A673 (cell line): ENCODE measurements around the gene TRPM2. TPM values are rescaled to one million over a fixed set of nuclear protein-coding genes. Genes with fewer than 3 reads are reported as not detected.

Experiments
- BruUV-seq: library from RNA; stranded (reverse); fragments of 400-500 nt; replicated peaks from 2 replicates; lab custom pipeline; 2021; lab: Mats Ljungman, UMichigan
- CTCF ChIA-PET: fragments of 300-600 bp; sonication (Branson Sonifier 250); formaldehyde crosslinking; loops from one replicate; lab custom pipeline; 2022; ENCODE audit warnings: antibody characterized with exemption; lab: Charles Lee
- POLR2A ChIA-PET: fragments of 300-600 bp; sonication (Branson Sonifier 250); formaldehyde crosslinking; loops from one replicate; lab custom pipeline; 2022; ENCODE audit warnings: antibody characterized with exemption; ENCODE audit not compliant: low non-redundant PET; lab: Charles Lee
- DNase-seq: peaks from one replicate; pipeline ENCODE4 v3.0.0-alpha.2; 2015; ENCODE audit warnings: low spot score
- H3K27ac ChIP-seq: fragments of 200-600 bp; sonication (generic); 2 replicates; pipeline ENCODE4 v1.5.1; 2016; ENCODE audit warnings: mixed run types, low read depth, mild to moderate bottlenecking, mixed read lengths, antibody characterized with exemption, low read length; ENCODE audit not compliant: poor library complexity, severe bottlenecking
- H3K27me3 ChIP-seq: fragments of 200-600 bp; sonication (generic); replicated peaks from 2 replicates; pipeline ENCODE4 v1.6.1; 2017; ENCODE audit warnings: mixed run types, low read depth, mild to moderate bottlenecking, mixed read lengths, antibody characterized with exemption, low read length; ENCODE audit not compliant: insufficient read depth, poor library complexity
- H3K36me3 ChIP-seq: fragments of 200-600 bp; sonication (generic); 2 replicates; pipeline ENCODE4 v1.6.1; 2016; ENCODE audit warnings: mixed run types, mild to moderate bottlenecking, mixed read lengths, antibody characterized with exemption, low read length; ENCODE audit not compliant: insufficient read depth, poor library complexity, severe bottlenecking
- H3K4me1 ChIP-seq: fragments of 200-600 bp; sonication (generic); 2 replicates; pipeline ENCODE4 v1.6.1; 2017; ENCODE audit warnings: mixed run types, mild to moderate bottlenecking, mixed read lengths, antibody characterized with exemption, low read length; ENCODE audit not compliant: insufficient read depth, poor library complexity, severe bottlenecking
- H3K4me3 ChIP-seq: fragments of 200-600 bp; sonication (generic); 2 replicates; pipeline ENCODE4 v1.5.1; 2016; ENCODE audit warnings: low read depth, mixed run types, mild to moderate bottlenecking, mixed read lengths, low read length; ENCODE audit not compliant: poor library complexity, severe bottlenecking
- H3K9me3 ChIP-seq: fragments of 200-600 bp; sonication (generic); 2 replicates; pipeline ENCODE4 v1.6.1; 2016; ENCODE audit warnings: mixed run types, low read depth, mild to moderate bottlenecking, mixed read lengths, antibody characterized with exemption, low read length; ENCODE audit not compliant: poor library complexity, severe bottlenecking
- EZH2 ChIP-seq: fragments of 200-600 bp; sonication (generic); IDR thresholded peaks from 2 replicates; pipeline ENCODE4 v1.6.1; 2017; ENCODE audit warnings: borderline replicate concordance, low read depth, mild to moderate bottlenecking, mixed read lengths, antibody characterized with exemption, low read length; ENCODE audit not compliant: poor library complexity, severe bottlenecking
- intact Hi-C: fragments of 100-400 bp; cut with micrococcal nuclease; formaldehyde crosslinking; loops from one replicate; pipeline ENCODE4 v1.10.0; 2022; ENCODE audit not compliant: unreplicated experiment
- total RNA-seq: library from RNA; stranded (reverse); gene quantifications from 2 replicates; pipeline ENCODE4 v1.2.3, GENCODE V29; 2021
- TF ChIP-seq, protein P1 (sequence below): fragments of 300-800, 200-600 bp; sonication (generic); conservative IDR thresholded peaks from 2 replicates; pipeline ENCODE4 v1.5.1; 2017; ENCODE audit warnings: low read depth, mild to moderate bottlenecking, antibody characterized with exemption, low read length, moderate library complexity, mixed read lengths

Gene TRPM2
- total RNA-seq, 1 experiment from 2014 or later: 0.21 TPM

- intact Hi-C loops: no loop called here
- H3K27me3 ChIP-seq: no peaks in the 10 kb centered on the region
- DNase-seq: no peak
- CTCF ChIA-PET: no interaction called here
- TF ChIP-seq EZH2: no peak
- TF ChIP-seq, protein P1, sequence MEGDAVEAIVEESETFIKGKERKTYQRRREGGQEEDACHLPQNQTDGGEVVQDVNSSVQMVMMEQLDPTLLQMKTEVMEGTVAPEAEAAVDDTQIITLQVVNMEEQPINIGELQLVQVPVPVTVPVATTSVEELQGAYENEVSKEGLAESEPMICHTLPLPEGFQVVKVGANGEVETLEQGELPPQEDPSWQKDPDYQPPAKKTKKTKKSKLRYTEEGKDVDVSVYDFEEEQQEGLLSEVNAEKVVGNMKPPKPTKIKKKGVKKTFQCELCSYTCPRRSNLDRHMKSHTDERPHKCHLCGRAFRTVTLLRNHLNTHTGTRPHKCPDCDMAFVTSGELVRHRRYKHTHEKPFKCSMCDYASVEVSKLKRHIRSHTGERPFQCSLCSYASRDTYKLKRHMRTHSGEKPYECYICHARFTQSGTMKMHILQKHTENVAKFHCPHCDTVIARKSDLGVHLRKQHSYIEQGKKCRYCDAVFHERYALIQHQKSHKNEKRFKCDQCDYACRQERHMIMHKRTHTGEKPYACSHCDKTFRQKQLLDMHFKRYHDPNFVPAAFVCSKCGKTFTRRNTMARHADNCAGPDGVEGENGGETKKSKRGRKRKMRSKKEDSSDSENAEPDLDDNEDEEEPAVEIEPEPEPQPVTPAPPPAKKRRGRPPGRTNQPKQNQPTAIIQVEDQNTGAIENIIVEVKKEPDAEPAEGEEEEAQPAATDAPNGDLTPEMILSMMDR: no peak
- H3K9me3 ChIP-seq: no peaks in the 10 kb centered on the region
- H3K4me1 ChIP-seq: no peaks in the 10 kb centered on the region
- no peaks in the 10 kb centered on the region for H3K36me3 ChIP-seq
- POLR2A ChIA-PET: no interaction called here
- no peak overlapping the region for H3K4me3 ChIP-seq
- no peak overlapping the region for H3K27ac ChIP-seq
- BruUV-seq: no TSS peak
These were observed 46.8 kb downstream of the TRPM2 start for GRCh38 chr21:44399955-44400790.

DNA sequence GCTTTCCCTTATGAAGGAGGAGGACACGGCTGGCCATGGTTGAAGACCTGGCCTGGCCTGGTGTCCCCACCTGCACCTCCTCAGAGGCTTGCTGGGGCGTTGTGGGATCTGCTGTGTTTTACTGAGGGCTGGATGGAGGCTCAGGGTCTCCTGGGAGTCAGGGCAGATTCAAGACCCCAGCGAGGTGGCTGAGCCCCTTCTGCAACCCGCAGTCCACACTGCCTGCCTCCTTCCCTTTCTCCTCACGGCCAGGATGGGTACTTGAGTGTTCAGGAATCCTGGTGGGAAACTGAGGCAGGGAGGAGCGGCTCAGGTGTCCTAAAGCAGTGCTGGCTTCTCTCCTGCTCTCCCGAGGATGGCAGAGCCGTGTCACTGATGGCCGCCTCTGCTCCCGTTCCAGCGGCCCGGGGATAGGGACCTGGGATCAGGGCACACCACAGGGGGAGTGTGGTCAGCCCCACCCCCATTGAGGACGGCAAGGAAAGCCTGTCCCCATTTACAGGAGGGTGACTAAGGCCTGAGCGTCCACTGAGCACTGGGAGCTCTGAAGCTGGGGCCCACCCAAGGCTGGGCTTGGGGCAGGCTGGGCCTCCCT, 47.5 kb downstream of the TRPM2 start:
- BruUV-seq: no TSS peak
- no peak for DNase-seq
- ChIA-PET CTCF (no interaction called here), POLR2A (no interaction called here)
- TF ChIP-seq EZH2: no peak
- no peaks in the 10 kb centered on the region for H3K27me3 ChIP-seq
- H3K27ac ChIP-seq: no peak overlapping the region
- intact Hi-C loops: no loop called here
- H3K4me3 ChIP-seq: no peak overlapping the region
- H3K4me1 ChIP-seq: no peaks in the 10 kb centered on the region
- H3K36me3 ChIP-seq: no peaks in the 10 kb centered on the region
- no peaks in the 10 kb centered on the region for H3K9me3 ChIP-seq

DNA sequence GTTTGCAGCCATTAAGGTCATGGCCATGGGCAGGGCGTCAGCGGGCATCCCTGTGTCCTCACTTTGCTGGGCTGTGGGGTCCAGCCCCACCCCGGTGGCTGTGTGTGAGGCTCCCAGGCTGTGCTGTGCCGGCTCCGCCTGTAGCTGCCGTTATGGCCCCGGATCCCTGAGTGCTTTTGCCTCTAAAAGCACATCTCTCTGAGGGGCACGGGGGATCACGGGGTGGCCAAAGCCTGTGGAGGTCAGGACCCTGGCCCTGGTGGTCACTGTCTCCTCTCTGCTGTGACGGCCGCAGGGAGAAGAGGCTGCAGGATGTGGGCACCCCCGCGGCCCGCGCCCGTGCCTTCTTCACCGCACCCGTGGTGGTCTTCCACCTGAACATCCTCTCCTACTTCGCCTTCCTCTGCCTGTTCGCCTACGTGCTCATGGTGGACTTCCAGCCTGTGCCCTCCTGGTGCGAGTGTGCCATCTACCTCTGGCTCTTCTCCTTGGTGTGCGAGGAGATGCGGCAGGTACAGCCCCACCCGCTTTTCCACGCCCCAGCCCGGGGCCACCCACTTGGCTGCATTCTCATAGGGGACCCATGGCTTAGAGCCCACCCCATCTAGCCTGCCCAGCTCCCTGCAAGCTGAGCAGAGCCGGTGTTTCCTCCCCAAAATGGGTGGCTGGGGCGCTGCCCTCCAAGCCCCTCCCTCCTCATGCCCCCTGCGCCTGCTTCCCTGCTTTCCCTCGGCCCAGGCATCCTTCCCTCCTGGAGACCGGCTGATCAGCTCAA, 48.2 kb downstream of the TRPM2 start:
- H3K4me1 ChIP-seq: no peaks in the 10 kb centered on the region
- H3K4me3 ChIP-seq: no peak overlapping the region
- no peaks in the 10 kb centered on the region for H3K27me3 ChIP-seq
- no peak for TF ChIP-seq EZH2
- TF ChIP-seq, protein P1: no peak
- no TSS peak for BruUV-seq
- H3K9me3 ChIP-seq: no peaks in the 10 kb centered on the region
- H3K27ac ChIP-seq: no peak overlapping the region
- H3K36me3 ChIP-seq: no peaks in the 10 kb centered on the region
- intact Hi-C loops: no loop called here
- DNase-seq: no peak
- POLR2A ChIA-PET: no interaction called here
- CTCF ChIA-PET: no interaction called here
